ENCODE measurements around the gene KIDINS220. TPM values are rescaled to one million over a fixed set of nuclear protein-coding genes. Genes with fewer than 3 reads are reported as not detected.

KIDINS220 gene
- total and polyA plus RNA-seq, 2 experiments from 2014 or later = 12.8 to 38.2 TPM

GRCh38 chr2:8737571-8738175 is 99.7 kb downstream of the KIDINS220 start:
- peaks cover 4% of the 10 kb centered on the region; the same call in 1 of the 2 replicates for H3K36me3 ChIP-seq (ENCODE audit: insufficient read depth)
- no peak overlapping the region for H3K4me3 ChIP-seq
- Mint-ChIP-seq H3K36me3 (ENCODE audit: low read depth) (peaks cover 12% of the 10 kb centered on the region), H3K27ac (peak overlapping the region; percentile 20), H3K27me3 (ENCODE audit: insufficient read depth, low read depth, poor library complexity) (no peaks in the 10 kb centered on the region), H3K9me3 (no peaks in the 10 kb centered on the region; the same call in 2 of the 3 replicates), H3K4me3 (no peak overlapping the region), H3K4me1 (no peaks in the 10 kb centered on the region)
- H3F3A ChIP-seq (replicated peaks; ENCODE audit: low read depth) = no peaks in the 10 kb centered on the region
- no peaks in the 10 kb centered on the region for H3K4me1 ChIP-seq (ENCODE audit: insufficient read depth)
- no peaks in the 10 kb centered on the region for H3K79me2 ChIP-seq (replicated peaks; ENCODE audit: insufficient read depth)
- no peak for TF ChIP-seq ZNF331 (CRISPR knock-in tag; IDR thresholded peaks at IDR 0.05; ENCODE audit: low read depth)
- no peak for TF ChIP-seq ZNF462 (CRISPR knock-in tag; IDR thresholded peaks at IDR 0.05)
- TF ChIP-seq EZH2 (IDR thresholded peaks at IDR 0.05; ENCODE audit: low read depth, unreplicated experiment) = no peak
- no peak for TF ChIP-seq CTCF (conservative IDR thresholded peaks at IDR 0.05; ENCODE audit: low read depth in 2 of 2)
- TF ChIP-seq ZNF114 (CRISPR knock-in tag; IDR thresholded peaks at IDR 0.05) = no peak
- no peak for TF ChIP-seq EZH2phosphoT487 (IDR thresholded peaks at IDR 0.05; ENCODE audit: unreplicated experiment)
- TF ChIP-seq STAT1 (IDR thresholded peaks at IDR 0.05; ENCODE audit: unreplicated experiment) = no peak
- TF ChIP-seq POLR2AphosphoS5 (IDR thresholded peaks at IDR 0.05; ENCODE audit: low read depth) = no peak
- no peak for TF ChIP-seq JUNB (IDR thresholded peaks at IDR 0.05; ENCODE audit: unreplicated experiment)
- no peak for TF ChIP-seq REST (IDR thresholded peaks at IDR 0.05; ENCODE audit: unreplicated experiment)
- no peak for TF ChIP-seq ETS1 (IDR thresholded peaks at IDR 0.05)
- TF ChIP-seq NANOG (IDR thresholded peaks at IDR 0.05; ENCODE audit: borderline replicate concordance) = no peak
- no peak for TF ChIP-seq CREB1 (CRISPR knock-in tag; IDR thresholded peaks at IDR 0.05; ENCODE audit: low read depth)
- ATAC-seq = no peak
- no peaks in the 10 kb centered on the region for H4K20me1 ChIP-seq (replicated peaks; ENCODE audit: insufficient read depth)
- no peaks in the 10 kb centered on the region for H3K27me3 ChIP-seq (ENCODE audit: insufficient read depth)
- H2AFZ ChIP-seq = no peak overlapping the region
- DNase-seq (ENCODE audit: low spot score) = no peak
- H3K27ac ChIP-seq (ENCODE audit: low read depth) = no peak overlapping the region
- H3K4me2 ChIP-seq = no peak overlapping the region
- no peaks in the 10 kb centered on the region for H3K9me2 ChIP-seq (ENCODE audit: insufficient read depth)

Data from GM23338 (cell line).